Glutamatergic neuron (in vitro differentiated cells): ENCODE data around the gene KLHL14. TPM values are rescaled to one million over a fixed set of nuclear protein-coding genes. Genes with fewer than 3 reads are reported as not detected.

Source experiments
- DNase-seq: peaks from one replicate; pipeline ENCODE4 v3.0.0; 2022
- H3K27ac Mint-ChIP-seq: one replicate; pipeline ENCODE4 v1.8.0; 2020; ENCODE audit warnings: mild to moderate bottlenecking, mixed read lengths, inconsistent platforms; ENCODE audit not compliant: unreplicated experiment
- H3K27me3 Mint-ChIP-seq: one replicate; pipeline ENCODE4 v1.8.0; 2020; ENCODE audit warnings: mild to moderate bottlenecking, moderate library complexity, mixed read lengths, inconsistent platforms; ENCODE audit not compliant: unreplicated experiment
- H3K36me3 Mint-ChIP-seq: one replicate; pipeline ENCODE4 v1.8.0; 2020; ENCODE audit warnings: mild to moderate bottlenecking, mixed read lengths, inconsistent platforms; ENCODE audit not compliant: unreplicated experiment
- H3K4me1 Mint-ChIP-seq: one replicate; pipeline ENCODE4 v1.8.0; 2020; ENCODE audit warnings: mild to moderate bottlenecking, low read depth, mixed read lengths, inconsistent platforms; ENCODE audit not compliant: unreplicated experiment
- H3K4me3 Mint-ChIP-seq: one replicate; pipeline ENCODE4 v1.8.0; 2020; ENCODE audit warnings: mild to moderate bottlenecking, mixed read lengths, inconsistent platforms; ENCODE audit not compliant: unreplicated experiment
- H3K9me3 Mint-ChIP-seq: one replicate; pipeline ENCODE4 v1.8.0; 2020; ENCODE audit warnings: mild to moderate bottlenecking, moderate library complexity, mixed read lengths, inconsistent platforms; ENCODE audit not compliant: unreplicated experiment
- total RNA-seq: library from RNA; stranded (reverse); fragmentation: NEBNext Ultra II Directional; extraction: Animal tissue kit (Norgen Biotek cat#: 25700); gene quantifications from one replicate; pipeline ENCODE4 v1.2.1, GENCODE V29; 2021; ENCODE audit not compliant: unreplicated experiment
- TF ChIP-seq, protein P1 (sequence below): fragments of 200-600 bp; sonication (generic); IDR thresholded peaks from one replicate; pipeline ENCODE4 v1.5.0; 2021; ENCODE audit not compliant: partially characterized antibody, unreplicated experiment

KLHL14 gene
- total RNA-seq, 1 donor from 2014 or later = not detected

- TF ChIP-seq, protein P1, sequence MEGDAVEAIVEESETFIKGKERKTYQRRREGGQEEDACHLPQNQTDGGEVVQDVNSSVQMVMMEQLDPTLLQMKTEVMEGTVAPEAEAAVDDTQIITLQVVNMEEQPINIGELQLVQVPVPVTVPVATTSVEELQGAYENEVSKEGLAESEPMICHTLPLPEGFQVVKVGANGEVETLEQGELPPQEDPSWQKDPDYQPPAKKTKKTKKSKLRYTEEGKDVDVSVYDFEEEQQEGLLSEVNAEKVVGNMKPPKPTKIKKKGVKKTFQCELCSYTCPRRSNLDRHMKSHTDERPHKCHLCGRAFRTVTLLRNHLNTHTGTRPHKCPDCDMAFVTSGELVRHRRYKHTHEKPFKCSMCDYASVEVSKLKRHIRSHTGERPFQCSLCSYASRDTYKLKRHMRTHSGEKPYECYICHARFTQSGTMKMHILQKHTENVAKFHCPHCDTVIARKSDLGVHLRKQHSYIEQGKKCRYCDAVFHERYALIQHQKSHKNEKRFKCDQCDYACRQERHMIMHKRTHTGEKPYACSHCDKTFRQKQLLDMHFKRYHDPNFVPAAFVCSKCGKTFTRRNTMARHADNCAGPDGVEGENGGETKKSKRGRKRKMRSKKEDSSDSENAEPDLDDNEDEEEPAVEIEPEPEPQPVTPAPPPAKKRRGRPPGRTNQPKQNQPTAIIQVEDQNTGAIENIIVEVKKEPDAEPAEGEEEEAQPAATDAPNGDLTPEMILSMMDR = no peak
- Mint-ChIP-seq H3K36me3 (no peaks in the 10 kb centered on the region), H3K27ac (no peak overlapping the region), H3K4me3 (no peak overlapping the region), H3K4me1 (no peaks in the 10 kb centered on the region), H3K27me3 (no peaks in the 10 kb centered on the region), H3K9me3 (no peaks in the 10 kb centered on the region)
- no peak for DNase-seq
Observed at GRCh38 chr18:32637226-32637625, 135.6 kb downstream of the KLHL14 start.

GRCh38 chr18:32634876-32635431, 137.9 kb downstream of the KLHL14 start:
- DNase-seq = no peak
- H3K4me3 Mint-ChIP-seq = no peak overlapping the region
- peaks cover 2% of the 10 kb centered on the region for H3K27me3 Mint-ChIP-seq
- no peak overlapping the region for H3K27ac Mint-ChIP-seq
- TF ChIP-seq, protein P1 = no peak
- H3K36me3 Mint-ChIP-seq = no peaks in the 10 kb centered on the region
- H3K4me1 Mint-ChIP-seq = no peaks in the 10 kb centered on the region
- H3K9me3 Mint-ChIP-seq = no peaks in the 10 kb centered on the region

- H3K27ac Mint-ChIP-seq = no peak overlapping the region
- H3K9me3 Mint-ChIP-seq = no peaks in the 10 kb centered on the region
- DNase-seq = no peak
- TF ChIP-seq, protein P1 = no peak
- peaks cover 2% of the 10 kb centered on the region for H3K27me3 Mint-ChIP-seq
- H3K36me3 Mint-ChIP-seq = no peaks in the 10 kb centered on the region
- no peaks in the 10 kb centered on the region for H3K4me1 Mint-ChIP-seq
- no peak overlapping the region for H3K4me3 Mint-ChIP-seq
Observed at GRCh38 chr18:32629981-32630700, 142.7 kb downstream of the KLHL14 start.

DNA sequence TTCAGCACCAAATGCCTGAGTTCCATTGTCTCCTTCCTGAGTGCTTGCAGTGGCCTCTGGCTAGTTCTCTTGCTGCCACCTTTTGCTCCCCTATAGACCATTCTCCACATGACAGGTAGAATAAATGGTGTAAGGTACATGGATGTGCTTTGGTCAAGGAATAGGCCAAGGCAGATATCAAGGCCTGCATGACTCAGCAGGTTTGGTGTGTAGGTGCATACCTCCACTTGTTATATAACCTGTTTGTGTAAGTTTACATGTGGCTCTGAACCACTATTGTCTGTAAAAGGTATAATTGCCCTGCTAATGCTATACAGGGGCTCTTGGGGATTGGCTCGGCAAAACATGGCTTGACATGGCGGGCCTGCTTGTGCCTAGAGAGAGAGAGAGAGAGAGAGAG, 143.5 kb downstream of the KLHL14 start:
- Mint-ChIP-seq H3K9me3 (no peaks in the 10 kb centered on the region), H3K36me3 (no peaks in the 10 kb centered on the region), H3K4me3 (no peak overlapping the region), H3K4me1 (no peaks in the 10 kb centered on the region), H3K27ac (no peak overlapping the region), H3K27me3 (peaks cover 2% of the 10 kb centered on the region)
- TF ChIP-seq, protein P1 = no peak
- no peak for DNase-seq

DNA sequence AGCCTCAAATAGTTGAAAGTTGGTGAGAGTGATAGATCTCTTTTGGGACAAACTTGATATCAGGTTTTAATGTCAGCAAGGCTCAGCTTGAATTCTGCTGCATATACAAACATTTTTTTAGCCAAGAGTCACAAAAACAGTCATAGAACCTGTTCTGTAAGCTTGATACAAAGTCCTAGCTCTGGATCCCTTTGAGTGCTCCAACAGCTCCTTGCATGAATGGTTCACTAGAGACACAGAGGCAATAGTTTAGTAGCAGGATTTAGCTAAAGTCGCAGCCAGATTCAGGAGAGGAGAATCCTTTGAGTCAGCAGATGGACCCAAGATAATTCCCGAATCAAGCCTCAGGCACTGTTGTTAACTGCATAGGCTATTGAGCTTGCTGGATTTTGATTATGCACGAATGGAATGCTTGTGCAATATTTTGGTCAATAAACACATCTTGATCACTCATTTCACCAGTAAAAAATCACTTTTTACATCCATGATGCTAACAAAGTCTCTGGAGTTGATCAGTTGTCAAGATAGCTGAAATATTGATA, 148.6 kb downstream of the KLHL14 start:
- TF ChIP-seq, protein P1 = no peak
- Mint-ChIP-seq H3K36me3 (no peaks in the 10 kb centered on the region), H3K4me1 (no peaks in the 10 kb centered on the region), H3K9me3 (no peaks in the 10 kb centered on the region), H3K27ac (no peak overlapping the region), H3K27me3 (no peaks in the 10 kb centered on the region), H3K4me3 (no peak overlapping the region)
- no peak for DNase-seq
